Liver (tissue), 3 donors: ENCODE results near the gene URB1.

Experiments used
- EGR1 ChIP-seq, 2 donors: IDR thresholded peaks; 2 replicates each; pipeline ENCODE4 v1.6.1; 2016 to 2018; ENCODE audit warnings: antibody characterized with exemption in 2 of 2, low read depth in 2 of 2
- GABPA ChIP-seq, 2 donors: IDR thresholded peaks in 1 of 2; conservative IDR thresholded peaks in 1 of 2; 2 replicates each; pipeline ENCODE4 v1.6.1; 2016; ENCODE audit warnings: antibody characterized with exemption in 2 of 2, mild to moderate bottlenecking in 1 of 2, moderate library complexity in 1 of 2
- JUND ChIP-seq, 2 donors: IDR thresholded peaks; 2 replicates each; pipeline ENCODE4 v1.6.1; 2016; ENCODE audit warnings: antibody characterized with exemption in 2 of 2
- RAD21 ChIP-seq, 2 donors: IDR thresholded peaks; 2 replicates each; pipeline ENCODE4 v1.6.1; 2016; ENCODE audit warnings: antibody characterized with exemption in 2 of 2, mild to moderate bottlenecking in 2 of 2
- SP1 ChIP-seq: IDR thresholded peaks from 2 replicates; pipeline ENCODE4 v1.6.1; 2018; ENCODE audit warnings: antibody characterized with exemption, mild to moderate bottlenecking
- TAF1 ChIP-seq: conservative IDR thresholded peaks from 2 replicates; pipeline ENCODE4 v1.6.1; 2016; ENCODE audit warnings: antibody characterized with exemption, mild to moderate bottlenecking
- YY1 ChIP-seq: IDR thresholded peaks from 2 replicates; pipeline ENCODE4 v1.6.1; 2016; ENCODE audit warnings: antibody characterized with exemption, mild to moderate bottlenecking
- TF ChIP-seq, protein P1 (sequence below): fragments of 150-350 bp; IDR thresholded peaks from 2 replicates; pipeline ENCODE4 v1.5.1; 2017; ENCODE audit warnings: improper control_type of control experiment, low read depth, low read length; ENCODE audit not compliant: missing input control
- TF ChIP-seq, protein P2 (sequence below): IDR thresholded peaks from 2 replicates; pipeline ENCODE4 v1.6.1; 2016; ENCODE audit warnings: antibody characterized with exemption
- TF ChIP-seq, protein P3 (sequence below): IDR thresholded peaks from 2 replicates; pipeline ENCODE4 v1.6.1; 2016; ENCODE audit warnings: antibody characterized with exemption, mild to moderate bottlenecking
- TF ChIP-seq, protein P4 (sequence below): IDR thresholded peaks from 2 replicates; pipeline ENCODE4 v1.6.1; 2016; ENCODE audit warnings: antibody characterized with exemption
- donor health status: healthy.
- donor health status: healthy.

DNA sequence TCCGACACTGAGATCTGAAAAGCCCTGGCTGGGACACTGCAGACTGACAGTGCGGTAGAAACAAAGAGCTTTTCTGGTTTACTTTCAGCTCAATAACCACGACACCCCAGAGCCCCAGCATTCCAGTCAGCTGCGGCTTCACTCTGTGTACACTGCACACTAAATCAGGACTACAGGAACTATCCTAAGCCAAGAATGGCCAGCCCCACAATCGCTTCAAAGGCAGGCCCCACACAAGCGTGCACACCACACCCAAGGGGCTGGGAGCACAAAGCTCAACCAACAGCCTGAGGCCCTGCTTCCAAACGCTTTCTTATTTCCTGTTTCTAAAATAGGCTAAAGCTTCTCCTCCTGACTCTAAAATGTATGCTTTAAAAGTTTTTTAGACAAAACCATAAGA lies 28.4 kb downstream of the URB1 start:
- no peak for TF ChIP-seq JUND (IDR thresholded peaks at IDR 0.05)
- TF ChIP-seq, protein P1, sequence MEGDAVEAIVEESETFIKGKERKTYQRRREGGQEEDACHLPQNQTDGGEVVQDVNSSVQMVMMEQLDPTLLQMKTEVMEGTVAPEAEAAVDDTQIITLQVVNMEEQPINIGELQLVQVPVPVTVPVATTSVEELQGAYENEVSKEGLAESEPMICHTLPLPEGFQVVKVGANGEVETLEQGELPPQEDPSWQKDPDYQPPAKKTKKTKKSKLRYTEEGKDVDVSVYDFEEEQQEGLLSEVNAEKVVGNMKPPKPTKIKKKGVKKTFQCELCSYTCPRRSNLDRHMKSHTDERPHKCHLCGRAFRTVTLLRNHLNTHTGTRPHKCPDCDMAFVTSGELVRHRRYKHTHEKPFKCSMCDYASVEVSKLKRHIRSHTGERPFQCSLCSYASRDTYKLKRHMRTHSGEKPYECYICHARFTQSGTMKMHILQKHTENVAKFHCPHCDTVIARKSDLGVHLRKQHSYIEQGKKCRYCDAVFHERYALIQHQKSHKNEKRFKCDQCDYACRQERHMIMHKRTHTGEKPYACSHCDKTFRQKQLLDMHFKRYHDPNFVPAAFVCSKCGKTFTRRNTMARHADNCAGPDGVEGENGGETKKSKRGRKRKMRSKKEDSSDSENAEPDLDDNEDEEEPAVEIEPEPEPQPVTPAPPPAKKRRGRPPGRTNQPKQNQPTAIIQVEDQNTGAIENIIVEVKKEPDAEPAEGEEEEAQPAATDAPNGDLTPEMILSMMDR, result no peak
- no peak for TF ChIP-seq YY1
- TF ChIP-seq TAF1, result no peak
- no peak for TF ChIP-seq GABPA (IDR thresholded peaks at IDR 0.05 in 1 of 2, conservative IDR thresholded peaks at IDR 0.05 in 1 of 2)
- TF ChIP-seq EGR1 (IDR thresholded peaks at IDR 0.05; ENCODE audit: low read depth in 2 of 2), result no peak
- no peak for TF ChIP-seq SP1
- TF ChIP-seq RAD21 (IDR thresholded peaks at IDR 0.05), result no peak
- TF ChIP-seq, protein P2, sequence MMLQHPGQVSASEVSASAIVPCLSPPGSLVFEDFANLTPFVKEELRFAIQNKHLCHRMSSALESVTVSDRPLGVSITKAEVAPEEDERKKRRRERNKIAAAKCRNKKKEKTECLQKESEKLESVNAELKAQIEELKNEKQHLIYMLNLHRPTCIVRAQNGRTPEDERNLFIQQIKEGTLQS, result no peak
- TF ChIP-seq, protein P3, sequence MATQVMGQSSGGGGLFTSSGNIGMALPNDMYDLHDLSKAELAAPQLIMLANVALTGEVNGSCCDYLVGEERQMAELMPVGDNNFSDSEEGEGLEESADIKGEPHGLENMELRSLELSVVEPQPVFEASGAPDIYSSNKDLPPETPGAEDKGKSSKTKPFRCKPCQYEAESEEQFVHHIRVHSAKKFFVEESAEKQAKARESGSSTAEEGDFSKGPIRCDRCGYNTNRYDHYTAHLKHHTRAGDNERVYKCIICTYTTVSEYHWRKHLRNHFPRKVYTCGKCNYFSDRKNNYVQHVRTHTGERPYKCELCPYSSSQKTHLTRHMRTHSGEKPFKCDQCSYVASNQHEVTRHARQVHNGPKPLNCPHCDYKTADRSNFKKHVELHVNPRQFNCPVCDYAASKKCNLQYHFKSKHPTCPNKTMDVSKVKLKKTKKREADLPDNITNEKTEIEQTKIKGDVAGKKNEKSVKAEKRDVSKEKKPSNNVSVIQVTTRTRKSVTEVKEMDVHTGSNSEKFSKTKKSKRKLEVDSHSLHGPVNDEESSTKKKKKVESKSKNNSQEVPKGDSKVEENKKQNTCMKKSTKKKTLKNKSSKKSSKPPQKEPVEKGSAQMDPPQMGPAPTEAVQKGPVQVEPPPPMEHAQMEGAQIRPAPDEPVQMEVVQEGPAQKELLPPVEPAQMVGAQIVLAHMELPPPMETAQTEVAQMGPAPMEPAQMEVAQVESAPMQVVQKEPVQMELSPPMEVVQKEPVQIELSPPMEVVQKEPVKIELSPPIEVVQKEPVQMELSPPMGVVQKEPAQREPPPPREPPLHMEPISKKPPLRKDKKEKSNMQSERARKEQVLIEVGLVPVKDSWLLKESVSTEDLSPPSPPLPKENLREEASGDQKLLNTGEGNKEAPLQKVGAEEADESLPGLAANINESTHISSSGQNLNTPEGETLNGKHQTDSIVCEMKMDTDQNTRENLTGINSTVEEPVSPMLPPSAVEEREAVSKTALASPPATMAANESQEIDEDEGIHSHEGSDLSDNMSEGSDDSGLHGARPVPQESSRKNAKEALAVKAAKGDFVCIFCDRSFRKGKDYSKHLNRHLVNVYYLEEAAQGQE, result no peak
- TF ChIP-seq, protein P4, sequence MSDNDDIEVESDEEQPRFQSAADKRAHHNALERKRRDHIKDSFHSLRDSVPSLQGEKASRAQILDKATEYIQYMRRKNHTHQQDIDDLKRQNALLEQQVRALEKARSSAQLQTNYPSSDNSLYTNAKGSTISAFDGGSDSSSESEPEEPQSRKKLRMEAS, result no peak
